Effector CD4-positive, alpha-beta T cell (primary cell): ENCODE measurements around the gene SPINK8.
A peak's percentile ranks its signal among the peaks of the same experiment; 100 is the strongest.

Experiments used
- DNase-seq: peaks from one replicate; pipeline ENCODE4 v3.0.0-alpha.2; 2020

The SPINK8 gene

DNA sequence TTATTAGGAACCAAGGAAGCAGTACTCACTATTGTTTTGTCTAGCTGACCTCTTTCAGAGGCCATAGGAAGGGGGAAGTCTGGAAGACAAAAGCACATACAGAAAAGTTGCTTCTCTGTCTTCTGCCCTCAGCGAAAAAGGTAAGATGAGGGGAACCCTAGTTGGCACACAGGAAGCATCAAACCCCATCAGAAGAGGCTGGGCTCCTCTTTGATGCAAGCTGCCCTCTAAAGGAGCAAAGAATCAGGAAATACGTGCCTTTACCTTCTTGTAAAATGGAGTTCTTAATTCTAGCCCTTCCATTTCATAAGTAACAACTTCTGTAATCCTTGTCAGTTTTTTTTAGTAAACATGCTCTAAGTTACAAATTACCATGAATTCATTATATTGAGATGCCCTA is 12.5 kb downstream of the SPINK8 start:
- no peak for DNase-seq

DNA sequence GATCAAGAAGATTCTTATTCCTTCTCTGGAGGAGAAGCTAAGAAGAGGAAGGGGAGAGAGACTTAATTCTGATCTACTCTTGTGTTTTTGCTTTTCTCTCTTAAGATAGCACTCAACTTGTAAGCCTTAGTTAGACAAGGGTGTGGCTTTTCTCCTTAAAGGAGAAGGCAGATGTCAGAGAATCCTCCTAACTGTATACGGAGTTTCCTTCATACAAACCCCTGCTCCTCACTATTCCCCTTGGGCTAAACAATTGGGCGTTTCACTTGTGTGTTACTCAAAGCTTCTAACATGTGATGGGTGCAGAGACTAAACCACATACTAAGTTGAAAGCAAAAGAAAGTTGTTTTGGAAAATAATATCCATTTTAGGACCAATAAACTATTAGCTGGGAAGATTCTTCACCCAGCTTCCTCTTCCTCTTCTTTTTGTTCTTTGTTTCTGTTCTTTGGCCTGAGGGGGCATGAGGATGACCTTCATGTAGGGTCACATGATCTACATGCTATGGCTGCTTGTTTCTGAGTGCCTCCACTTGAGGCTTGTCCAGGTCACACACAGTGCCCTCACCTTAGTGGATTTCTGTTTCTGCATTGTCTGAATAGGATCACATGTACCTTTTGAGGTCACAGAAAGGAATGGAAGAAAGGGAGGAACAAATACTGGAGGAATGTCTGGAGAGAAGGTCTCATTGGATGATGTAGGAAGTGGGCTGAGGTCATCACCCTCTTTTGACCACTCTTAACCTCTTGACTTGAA is 14.6 kb downstream of the SPINK8 start:
- no peak for DNase-seq

DNA sequence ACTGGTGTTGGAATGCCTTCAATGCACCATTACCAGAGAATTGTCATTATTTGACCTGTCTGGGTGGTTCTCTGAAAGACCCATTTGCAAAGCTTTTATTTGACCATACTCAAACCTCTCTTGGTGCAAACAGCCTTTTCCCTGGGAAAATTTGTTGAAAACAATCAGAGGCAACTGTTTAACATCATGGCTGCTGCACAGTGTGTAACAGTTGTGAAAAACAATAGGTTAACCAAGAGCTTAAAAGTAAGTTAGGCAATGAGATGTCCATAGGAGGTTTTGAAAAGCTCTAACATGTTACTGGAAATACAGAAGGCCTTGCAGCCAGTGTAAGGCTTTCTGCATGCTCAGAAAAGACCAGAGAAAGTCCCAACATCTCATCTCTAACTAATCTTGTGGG is 18.9 kb downstream of the SPINK8 start:
- no peak for DNase-seq

DNA sequence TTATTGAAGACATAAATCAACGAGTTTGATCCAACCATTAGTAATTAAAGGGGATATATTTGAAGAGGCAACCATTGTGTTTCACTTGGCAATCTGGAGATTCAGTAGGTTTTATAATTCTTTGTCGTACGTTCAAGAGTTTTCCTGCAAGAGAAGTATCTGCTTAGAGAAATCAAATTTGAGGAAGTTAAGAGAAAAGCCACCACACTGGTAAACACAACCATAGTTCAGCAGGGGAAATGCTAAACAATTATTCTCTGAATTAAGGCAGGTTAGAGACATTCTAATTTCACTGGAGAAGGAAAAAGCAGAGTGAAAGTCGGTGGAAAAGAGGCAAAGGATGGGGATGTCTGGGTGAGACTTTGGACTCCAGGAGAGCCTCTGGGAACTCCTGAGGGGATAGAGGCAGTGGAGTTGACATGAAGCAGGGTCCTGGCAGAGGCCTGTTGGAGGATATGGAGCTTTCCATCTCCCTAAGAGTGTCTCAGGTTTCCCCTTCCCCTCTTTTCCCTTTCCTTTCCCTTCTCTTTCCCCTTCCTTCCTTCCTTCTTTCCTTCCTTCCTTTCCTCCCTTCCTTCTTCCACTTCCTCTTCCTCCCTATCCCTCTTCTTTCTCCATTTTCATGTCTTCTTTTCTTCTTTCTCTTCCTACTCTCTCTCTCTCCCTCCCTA is 26.5 kb downstream of the SPINK8 start:
- DNase-seq: no peak

DNA sequence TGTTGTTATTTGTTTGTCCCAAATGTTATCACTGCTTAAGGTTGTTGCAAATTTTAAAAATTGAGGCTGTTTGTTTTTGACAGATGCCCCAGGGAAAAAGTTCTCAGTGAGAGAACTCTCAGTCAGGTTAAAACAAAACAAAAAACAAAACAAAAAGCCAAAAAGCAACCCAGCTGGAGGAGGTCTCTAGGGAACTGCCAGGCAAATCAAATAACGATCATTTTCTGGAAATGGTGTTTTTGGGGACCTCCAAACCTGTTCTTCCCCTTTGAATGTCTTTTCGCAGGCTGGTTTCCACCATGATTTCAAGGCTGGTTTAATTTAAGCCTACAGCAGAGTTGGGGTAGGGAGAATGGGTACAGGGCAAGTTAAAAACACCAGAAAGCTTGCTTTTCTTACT is 27.2 kb downstream of the SPINK8 start:
- no peak for DNase-seq

DNA sequence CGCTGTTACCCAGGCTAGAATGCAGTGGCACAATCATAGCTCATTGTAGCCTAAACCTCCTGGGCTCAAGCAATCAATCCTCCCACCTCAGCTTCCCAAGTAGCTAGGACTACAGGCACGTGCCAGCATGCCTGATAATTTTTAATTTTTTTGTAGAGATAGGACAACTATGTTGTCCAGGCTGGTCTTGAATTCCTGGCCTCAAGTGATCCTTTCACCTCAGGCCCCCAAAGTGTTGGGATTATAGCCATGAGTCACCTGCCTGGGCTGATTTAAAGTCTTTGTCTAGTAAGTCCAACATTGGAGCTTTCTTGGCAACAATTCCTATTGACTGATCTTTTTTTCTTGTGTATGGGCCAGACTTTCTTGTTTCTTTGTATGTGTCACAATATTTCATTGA is 28.1 kb downstream of the SPINK8 start:
- DNase-seq: no peak

DNA sequence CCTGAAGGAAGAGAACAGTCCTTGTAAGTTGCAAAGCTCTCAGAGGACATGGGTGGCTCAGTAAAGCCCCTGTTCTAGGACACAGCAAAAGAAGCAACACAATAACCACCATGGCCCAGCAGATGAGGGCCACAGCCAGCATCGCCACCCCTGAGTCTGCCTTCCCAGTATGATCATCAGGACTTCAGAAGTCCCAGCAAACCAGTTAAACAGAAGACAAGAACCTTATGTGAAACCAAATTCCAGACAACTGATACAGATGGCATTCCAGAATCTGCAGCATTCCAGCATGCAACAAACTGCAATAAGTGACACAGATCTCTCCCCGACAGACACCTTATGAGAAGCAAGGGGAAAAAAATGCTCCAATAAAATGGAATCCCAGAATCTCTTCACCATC is 30.4 kb downstream of the SPINK8 start:
- no peak for DNase-seq

DNA sequence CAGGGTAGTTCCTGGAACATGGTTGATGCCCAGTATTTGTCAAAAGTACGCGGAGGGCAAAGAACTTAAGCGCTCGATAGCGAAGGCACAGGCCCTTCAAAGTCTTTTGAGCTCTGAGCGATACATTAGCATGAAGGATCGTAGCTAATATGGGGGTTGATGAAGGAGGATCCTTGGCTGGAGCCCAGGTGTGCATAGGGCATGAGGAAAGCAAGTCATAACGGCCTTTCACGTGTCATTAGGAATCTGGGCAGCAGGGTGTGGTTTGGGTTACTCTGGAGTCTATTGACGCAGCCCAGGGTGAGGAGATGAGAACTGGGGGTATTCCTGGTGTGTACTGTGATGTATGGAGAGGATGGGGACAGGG is 31.7 kb downstream of the SPINK8 start:
- DNase-seq: no peak

DNA sequence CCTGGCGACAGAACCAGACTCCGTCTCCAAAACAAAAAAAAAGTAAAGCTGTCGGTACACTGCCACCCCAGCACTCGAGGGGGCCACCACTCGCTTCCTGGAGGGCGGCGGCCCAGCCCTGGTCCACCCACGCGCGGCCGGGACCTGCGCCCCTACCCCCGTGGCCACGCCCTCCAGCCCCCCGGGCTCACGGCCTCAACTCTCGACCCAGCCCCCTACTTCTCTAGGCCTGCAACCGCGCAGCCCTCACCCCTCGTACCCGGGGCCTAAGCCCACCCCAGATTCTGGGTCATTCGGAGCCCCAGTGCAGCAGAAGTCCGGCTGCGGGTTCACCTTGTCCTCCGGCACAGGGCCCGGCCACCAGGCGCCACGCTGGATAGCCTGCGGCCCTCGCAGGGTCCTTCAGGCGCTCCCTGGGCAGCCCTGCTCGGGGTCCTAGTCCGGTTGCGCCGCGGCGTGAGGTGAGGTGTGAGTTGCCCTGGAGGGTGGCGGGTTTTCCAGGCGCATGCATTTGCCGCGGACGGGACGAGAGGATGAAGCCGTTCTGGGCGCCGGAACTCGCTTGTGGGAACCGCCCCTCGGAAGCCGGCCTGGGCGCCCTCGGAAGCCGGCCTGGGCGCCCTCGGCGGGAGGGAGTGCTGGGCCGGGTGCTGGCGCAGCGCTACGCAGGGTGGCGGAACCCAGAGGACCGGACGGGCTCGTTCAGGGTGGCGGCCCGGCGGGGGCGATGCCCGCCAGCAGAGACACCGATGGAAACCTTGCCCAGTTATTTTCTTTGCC is 32.3 kb downstream of the SPINK8 start, which contains the start of gene NME6:
Gene NME6 (minus strand): TSS at position 348 of the 780 bp plus-strand sequence.
- peak; percentile 81 for DNase-seq

DNA sequence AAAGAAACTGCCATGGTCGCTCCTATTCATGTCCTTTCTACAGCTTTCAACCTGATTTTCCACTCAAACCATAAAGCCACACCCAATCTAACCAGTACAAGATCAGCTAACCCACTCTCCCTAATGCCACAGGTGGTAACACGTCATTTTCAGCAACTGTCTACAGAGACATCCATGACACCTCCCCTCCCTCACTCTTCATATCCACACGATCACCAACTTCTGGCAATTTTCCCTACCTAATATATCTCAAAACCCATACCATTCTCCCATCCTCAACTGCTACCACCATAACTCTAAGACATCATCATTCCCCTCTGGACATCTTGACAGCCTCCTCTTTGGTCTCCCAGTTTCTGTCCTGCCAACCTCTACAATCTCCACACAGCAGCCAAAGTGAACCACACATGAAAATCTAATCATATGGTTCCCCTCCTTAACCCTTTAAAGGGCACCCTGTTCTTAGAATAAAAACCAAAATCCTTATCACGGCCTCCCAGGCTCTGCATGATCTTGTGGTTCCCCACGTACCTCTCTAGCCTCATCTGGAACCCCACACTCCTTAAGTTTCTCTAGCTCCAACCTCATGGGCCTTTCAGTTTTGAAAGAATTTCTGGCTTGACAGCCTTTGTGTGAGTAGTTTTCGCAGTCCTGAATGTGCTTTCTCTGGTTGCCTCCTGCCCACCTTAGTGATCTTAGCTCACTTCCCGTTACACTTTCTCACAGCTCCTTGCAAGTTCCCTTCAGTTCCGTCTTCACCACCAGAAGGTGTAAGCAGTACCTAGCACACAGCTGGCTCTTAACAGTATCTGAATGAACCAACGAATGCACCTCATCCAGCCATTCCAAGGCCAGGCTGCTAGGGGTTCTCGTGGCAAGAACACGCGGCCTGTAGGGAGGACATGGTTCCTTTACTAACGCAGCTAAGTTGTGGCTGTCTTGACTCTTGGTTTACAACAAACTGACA is 33.4 kb downstream of the SPINK8 start:
- peak; percentile 6 for DNase-seq

DNA sequence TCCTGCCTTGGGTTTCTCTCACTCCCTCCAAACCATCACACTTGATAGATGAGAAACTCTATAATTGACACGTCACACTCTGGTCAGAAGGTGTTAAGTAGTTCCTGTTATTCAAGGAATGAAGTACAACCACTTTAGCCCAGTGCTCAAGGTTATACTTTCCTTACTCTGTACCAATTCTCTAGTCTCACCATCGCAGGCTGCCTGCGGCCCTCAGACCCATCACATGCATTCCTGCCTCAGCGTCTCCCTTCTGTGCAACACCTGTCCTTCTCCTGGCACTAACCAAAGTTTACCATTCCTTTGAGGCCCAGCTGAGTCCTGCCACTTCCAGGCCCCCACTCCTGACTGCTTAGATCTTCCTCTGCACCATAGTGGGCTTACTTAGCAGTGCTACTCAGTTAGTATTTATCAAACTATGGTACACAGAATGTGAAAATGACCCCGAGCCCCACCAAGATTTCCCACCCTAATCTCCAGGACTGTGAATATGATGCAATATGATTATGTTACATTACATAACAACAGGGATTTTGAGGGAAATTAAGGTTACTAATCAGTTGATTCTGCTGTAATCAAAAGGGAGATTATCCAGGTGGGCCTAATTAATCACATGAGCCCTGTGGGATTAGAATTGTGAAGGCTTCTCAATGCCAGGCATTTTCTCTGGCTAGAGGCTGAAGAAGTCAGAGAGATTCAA is 36.2 kb downstream of the SPINK8 start:
- no peak for DNase-seq

DNA sequence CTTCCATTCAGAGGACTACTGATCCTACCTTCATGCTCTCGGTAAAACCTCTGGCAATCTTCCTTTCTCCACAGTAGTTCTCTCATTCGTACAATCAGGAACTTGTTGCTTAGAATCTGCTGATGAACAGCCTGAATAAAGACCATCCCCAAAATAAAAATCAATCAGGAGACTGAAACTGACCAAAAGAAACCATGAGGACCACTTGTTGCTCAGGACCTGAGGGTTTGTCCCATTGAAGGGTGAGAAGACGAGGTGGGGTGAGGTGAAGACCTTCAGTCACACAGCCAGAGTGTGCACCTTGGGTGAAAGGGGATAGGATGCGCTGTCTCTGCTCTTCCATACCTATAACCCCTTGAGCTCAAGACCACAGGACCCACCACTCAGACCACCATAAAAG is 36.8 kb downstream of the SPINK8 start:
- DNase-seq: no peak

DNA sequence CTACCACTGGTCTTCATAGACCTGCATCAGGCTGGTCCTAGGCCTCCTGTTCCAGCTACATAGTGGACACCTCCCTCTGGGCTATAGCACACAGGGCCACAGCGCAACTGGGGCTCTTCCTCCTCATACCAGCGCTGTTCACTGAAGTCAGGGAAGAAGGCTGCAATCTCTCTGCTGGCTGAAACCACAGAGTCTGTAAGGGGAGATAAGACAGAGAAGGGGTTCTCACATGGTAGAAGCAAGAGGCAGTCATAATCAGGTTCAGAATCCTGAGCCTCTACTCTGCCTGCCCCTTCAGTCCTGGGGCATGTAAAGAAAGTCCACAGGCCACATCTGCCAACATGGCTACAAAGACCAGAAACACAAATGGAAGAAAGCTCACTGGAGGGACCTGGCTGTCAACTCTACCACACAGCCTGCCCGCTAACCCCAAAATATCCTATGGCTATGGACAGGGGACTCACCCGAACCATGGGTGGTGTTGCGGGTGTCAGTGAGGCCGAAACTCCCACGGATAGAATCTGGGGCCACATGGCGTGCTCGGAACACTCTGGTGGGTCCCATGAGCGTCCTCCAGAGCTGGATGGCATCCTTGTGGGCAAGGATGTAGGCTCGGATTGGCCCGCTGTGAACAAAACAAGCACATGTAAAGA is 38.7 kb downstream of the SPINK8 start:
- no peak for DNase-seq

DNA sequence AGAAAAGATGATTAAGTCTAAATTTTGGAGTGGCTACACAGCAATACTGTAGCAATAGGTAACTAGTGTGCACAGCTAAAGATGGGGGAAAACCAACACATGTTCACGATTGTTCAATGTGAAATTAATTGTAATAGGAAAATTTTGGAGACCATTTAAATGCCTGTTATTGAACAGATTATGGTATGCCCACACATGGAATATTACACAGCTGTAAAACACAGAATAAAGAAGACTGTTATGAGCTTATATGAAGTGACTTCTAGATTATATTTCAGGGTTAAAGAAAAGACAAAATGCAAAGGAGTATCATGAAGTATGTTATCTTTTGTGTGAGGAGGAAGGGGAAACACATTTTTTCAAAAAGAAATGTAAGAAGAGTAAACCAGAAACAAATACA is 43.8 kb downstream of the SPINK8 start:
- DNase-seq: no peak

DNA sequence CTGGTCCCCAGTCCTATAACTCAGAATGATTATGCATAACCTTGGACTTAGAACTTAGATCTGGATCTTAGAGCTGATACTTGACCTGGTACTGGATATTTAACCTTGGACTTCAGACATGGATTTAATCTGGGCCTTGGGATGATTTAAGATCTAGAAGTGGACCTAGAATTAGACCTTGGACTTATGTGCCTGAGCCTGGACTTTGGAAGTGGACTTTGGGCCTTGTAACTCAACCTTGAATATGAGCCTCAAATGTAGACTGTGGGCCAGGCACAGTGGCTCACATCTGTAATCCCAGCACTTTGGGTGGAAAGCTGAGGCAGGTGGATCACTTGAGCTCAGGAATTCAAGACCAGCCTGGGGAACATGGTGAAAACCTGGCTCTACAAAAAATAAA is 46.4 kb downstream of the SPINK8 start:
- no peak for DNase-seq

DNA sequence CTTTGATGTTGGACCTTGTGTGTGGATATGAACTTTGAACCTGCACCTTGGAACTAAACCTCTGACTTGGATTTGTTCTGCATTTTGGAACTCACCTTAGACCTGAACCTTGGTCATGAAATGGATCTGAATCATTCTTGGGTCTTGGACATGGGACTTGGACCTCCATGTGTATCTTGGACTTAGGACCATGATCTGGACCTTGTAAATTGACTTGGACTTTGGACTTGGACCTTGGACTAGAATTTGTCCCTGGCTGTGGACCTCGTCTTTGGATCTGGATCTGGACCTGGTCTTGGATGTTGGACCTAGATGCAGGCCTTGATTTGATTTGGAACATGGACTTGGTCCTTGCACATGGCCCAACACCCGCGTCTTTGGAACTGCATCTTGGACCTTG is 47.2 kb downstream of the SPINK8 start:
- DNase-seq: no peak

DNA sequence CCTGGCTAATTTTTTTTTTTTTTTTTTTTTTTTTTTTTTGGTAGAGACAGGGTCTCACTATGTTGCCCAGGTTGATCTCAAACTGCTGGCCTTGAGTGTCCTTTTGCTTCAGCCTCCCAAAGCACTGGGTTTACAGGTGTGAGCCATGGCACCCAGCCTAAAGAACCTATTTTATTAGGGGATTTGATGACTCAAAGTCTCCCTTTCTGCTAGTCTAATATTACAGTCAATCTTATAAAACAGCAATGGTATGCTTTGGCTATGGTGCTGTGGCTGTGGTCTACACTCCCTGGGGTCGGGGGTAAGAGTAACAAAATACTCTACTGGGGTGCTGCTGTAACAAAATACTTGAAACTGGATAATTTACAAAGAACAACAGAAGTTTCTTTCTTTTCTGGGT is 47.8 kb downstream of the SPINK8 start:
- DNase-seq: no peak

DNA sequence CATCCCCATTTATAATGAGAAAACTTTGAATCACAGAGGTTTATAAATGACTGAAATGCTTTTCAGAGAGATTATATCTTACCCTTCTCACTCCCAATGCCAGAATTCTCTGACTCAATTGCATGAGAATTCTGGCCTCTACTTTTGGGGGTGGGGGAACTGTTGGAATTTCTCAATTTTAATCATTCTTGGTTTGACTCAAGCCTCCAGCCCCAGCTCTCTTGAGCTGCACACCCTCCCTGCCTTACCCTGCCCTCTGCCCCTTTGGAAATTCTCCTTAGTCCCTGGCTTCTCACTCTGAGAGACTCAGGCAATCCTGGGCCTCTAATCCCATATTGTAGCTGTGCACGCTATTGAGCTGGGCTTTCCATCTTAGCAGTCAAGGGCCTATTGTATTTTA is 48.3 kb downstream of the SPINK8 start:
- DNase-seq: no peak

DNA sequence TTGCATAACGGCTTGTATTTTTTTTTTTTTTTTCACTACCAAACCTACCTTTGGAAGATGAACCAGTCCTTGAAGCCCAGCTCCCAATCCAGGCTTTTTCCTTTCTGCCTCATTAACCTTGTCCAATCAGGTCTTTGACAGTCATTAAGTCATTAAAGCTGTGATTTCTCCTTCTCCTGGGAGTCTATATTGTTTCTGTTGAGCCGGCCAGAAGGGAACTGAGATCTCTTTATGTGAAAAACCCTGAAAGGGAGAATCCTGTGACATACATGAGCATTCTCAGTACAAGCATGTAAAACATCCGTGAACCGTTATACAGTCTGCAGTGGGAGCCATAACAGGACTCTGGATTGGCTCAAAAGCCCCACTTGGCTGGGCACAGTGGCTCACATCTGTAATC is 52.6 kb downstream of the SPINK8 start:
- DNase-seq: no peak

DNA sequence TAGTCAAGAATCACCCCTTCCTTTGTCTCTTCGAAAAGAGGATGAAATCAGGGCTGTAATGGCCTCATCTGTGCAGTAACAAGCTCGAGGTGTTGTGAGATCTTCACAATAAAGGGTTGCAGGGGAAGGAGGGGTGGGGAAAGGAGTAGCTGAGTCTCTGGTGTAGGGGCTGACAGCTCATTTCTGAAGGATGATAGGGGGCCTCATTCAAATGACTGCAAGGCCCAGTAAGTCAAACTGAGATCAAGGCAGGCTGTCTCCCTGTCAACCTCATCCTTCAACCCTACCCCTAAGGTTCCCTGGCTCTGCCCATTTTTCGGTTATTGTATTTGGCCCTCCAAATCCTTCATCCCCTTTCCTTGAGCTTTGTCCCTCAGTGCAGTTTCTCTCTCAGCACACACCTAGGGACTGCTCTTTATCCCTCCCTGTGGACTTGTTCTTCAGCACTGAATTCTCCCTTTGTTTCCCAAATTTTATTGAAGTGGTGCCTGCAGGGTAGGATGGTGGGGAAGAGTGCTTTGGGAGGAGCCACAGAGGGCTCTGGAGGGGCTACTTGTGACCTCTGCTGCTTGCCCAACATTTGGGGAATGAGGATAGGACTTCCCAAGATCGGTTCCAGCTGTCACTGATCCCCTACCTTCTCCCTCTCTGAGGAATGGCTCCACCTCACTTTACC is 54.4 kb downstream of the SPINK8 start:
- no peak for DNase-seq
